SU-DHL-6 (cell line): ENCODE results near the gene UQCC5.

Source experiments
- H2AFZ ChIP-seq: fragments of 200-600 bp; sonication (generic); 2 replicates; pipeline ENCODE4 v1.6.1; 2014; ENCODE audit warnings: low read depth, mild to moderate bottlenecking, moderate library complexity, mixed read lengths, antibody characterized with exemption, low read length; ENCODE audit not compliant: severe bottlenecking
- H3F3A ChIP-seq: fragments of 200-600 bp; shearing (Covaris generic); 2 replicates; pipeline ENCODE4 v1.6.0; 2016; ENCODE audit warnings: antibody characterized with exemption, mild to moderate bottlenecking; ENCODE audit not compliant: insufficient read depth
- H3K27ac ChIP-seq: fragments of 200-600 bp; sonication (generic); 2 replicates; pipeline ENCODE4 v1.5.1; 2016; ENCODE audit warnings: low read depth, mild to moderate bottlenecking, low read length, moderate library complexity, mixed read lengths
- H3K27me3 ChIP-seq: fragments of 200-600 bp; sonication (generic), shearing (Covaris generic); 2 replicates; pipeline ENCODE4 v1.6.0; 2014; ENCODE audit warnings: mild to moderate bottlenecking, low read length
- H3K36me3 ChIP-seq: fragments of 200-600 bp; sonication (generic); 2 replicates; pipeline ENCODE4 v1.6.1; 2014; ENCODE audit warnings: mild to moderate bottlenecking, low read length, mixed read lengths
- H3K4me2 ChIP-seq: fragments of 300-600, 200-600 bp; shearing (Covaris generic), sonication (generic); 2 replicates; pipeline ENCODE4 v1.6.0; 2014; ENCODE audit warnings: low read length, low read depth, mild to moderate bottlenecking; ENCODE audit not compliant: poor library complexity, severe bottlenecking
- H3K4me3 ChIP-seq: fragments of 200-600 bp; sonication (generic); 2 replicates; pipeline ENCODE4 v1.5.1; 2014; ENCODE audit warnings: antibody characterized with exemption, low read length, mild to moderate bottlenecking, mixed read lengths; ENCODE audit not compliant: insufficient read depth, poor library complexity, severe bottlenecking
- H3K79me2 ChIP-seq: fragments of 200-600 bp; sonication (generic); 2 replicates; pipeline ENCODE4 v1.6.1; 2014; ENCODE audit warnings: mild to moderate bottlenecking, low read length, moderate library complexity; ENCODE audit not compliant: insufficient read depth
- H3K9ac ChIP-seq: fragments of 200-600 bp; sonication (generic); 2 replicates; pipeline ENCODE4 v1.7.0; 2014; ENCODE audit warnings: mild to moderate bottlenecking, low read length
- H3K9me2 ChIP-seq: fragments of 200-600 bp; sonication (generic); replicated peaks from 2 replicates; pipeline ENCODE4 v1.6.1; 2014; ENCODE audit warnings: low read length; ENCODE audit not compliant: insufficient read depth
- H3K9me3 ChIP-seq: fragments of 200-600 bp; sonication (generic); 2 replicates; pipeline ENCODE4 v1.6.1; 2014; ENCODE audit warnings: low read length, mixed read lengths; ENCODE audit not compliant: insufficient read depth
- H4K20me1 ChIP-seq: fragments of 200-600 bp; sonication (generic); 2 replicates; pipeline ENCODE4 v1.6.1; 2014; ENCODE audit warnings: low read depth, mild to moderate bottlenecking, antibody characterized with exemption, low read length, moderate library complexity, mixed read lengths
- EZH2phosphoT487 ChIP-seq: fragments of 200-600 bp; sonication (generic), shearing (Covaris generic); conservative IDR thresholded peaks from 2 replicates; pipeline ENCODE4 v1.6.1; 2018; ENCODE audit warnings: mild to moderate bottlenecking, antibody characterized with exemption, low read length, moderate library complexity, mixed read lengths
- TF ChIP-seq, protein P1 (sequence below): fragments of 200-600 bp; sonication (generic); IDR thresholded peaks from one replicate; pipeline ENCODE4 v1.5.1; 2017; ENCODE audit warnings: antibody characterized with exemption, mild to moderate bottlenecking, low read length, moderate library complexity; ENCODE audit not compliant: insufficient read depth, poor library complexity, severe bottlenecking

UQCC5 gene

DNA sequence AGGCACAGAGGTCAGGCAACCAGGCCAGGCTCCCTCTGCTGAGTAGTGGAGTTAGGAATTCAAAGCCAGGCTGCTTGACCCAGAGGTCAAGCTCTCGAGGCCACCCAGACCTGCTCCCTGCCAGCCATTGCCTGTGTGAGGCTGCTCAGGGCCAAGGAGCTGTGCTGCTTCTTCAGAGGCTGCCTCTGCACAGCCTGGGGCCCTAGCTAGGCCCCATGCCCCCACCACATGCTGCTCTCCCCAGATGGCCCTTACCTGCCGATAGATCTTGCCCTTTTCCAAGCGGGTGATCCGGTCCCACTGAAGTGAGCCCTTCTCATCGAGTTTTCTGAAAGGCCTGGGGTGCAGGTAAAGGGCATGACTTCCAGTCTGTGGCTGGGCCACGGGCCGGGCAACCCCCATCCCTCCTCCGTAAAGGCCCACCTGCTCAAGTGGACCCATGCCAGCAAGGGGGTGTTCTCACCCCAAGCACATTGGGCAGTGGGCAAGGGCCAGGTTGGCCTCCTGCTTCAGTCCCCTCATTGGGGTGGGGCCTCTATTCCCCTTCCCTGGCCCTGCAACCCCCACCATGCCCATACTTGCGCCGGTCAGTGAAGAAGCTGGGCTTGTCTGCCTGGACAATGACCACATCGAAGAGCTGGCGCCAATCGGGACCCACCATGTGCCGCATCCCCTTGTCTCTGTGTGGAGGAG lies 9.2 kb upstream of the UQCC5 start:
- Histone ChIP-seq H3K4me3 (no peak overlapping the region), H3K9ac (no peak overlapping the region), H3K27ac (no peak overlapping the region), H4K20me1 (peaks cover 4% of the 10 kb centered on the region; the same call in 1 of the 2 replicates), H3K9me2 (no peaks in the 10 kb centered on the region), H3K27me3 (no peaks in the 10 kb centered on the region), H3K9me3 (no peaks in the 10 kb centered on the region), H3K36me3 (peaks cover 4% of the 10 kb centered on the region; the same call in 1 of the 2 replicates), H3K79me2 (peaks cover 28% of the 10 kb centered on the region), H2AFZ (no peak overlapping the region), H3K4me2 (no peak overlapping the region), H3F3A (no peaks in the 10 kb centered on the region)
- no peak for TF ChIP-seq EZH2phosphoT487
- TF ChIP-seq, protein P1, sequence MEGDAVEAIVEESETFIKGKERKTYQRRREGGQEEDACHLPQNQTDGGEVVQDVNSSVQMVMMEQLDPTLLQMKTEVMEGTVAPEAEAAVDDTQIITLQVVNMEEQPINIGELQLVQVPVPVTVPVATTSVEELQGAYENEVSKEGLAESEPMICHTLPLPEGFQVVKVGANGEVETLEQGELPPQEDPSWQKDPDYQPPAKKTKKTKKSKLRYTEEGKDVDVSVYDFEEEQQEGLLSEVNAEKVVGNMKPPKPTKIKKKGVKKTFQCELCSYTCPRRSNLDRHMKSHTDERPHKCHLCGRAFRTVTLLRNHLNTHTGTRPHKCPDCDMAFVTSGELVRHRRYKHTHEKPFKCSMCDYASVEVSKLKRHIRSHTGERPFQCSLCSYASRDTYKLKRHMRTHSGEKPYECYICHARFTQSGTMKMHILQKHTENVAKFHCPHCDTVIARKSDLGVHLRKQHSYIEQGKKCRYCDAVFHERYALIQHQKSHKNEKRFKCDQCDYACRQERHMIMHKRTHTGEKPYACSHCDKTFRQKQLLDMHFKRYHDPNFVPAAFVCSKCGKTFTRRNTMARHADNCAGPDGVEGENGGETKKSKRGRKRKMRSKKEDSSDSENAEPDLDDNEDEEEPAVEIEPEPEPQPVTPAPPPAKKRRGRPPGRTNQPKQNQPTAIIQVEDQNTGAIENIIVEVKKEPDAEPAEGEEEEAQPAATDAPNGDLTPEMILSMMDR, result no peak

DNA sequence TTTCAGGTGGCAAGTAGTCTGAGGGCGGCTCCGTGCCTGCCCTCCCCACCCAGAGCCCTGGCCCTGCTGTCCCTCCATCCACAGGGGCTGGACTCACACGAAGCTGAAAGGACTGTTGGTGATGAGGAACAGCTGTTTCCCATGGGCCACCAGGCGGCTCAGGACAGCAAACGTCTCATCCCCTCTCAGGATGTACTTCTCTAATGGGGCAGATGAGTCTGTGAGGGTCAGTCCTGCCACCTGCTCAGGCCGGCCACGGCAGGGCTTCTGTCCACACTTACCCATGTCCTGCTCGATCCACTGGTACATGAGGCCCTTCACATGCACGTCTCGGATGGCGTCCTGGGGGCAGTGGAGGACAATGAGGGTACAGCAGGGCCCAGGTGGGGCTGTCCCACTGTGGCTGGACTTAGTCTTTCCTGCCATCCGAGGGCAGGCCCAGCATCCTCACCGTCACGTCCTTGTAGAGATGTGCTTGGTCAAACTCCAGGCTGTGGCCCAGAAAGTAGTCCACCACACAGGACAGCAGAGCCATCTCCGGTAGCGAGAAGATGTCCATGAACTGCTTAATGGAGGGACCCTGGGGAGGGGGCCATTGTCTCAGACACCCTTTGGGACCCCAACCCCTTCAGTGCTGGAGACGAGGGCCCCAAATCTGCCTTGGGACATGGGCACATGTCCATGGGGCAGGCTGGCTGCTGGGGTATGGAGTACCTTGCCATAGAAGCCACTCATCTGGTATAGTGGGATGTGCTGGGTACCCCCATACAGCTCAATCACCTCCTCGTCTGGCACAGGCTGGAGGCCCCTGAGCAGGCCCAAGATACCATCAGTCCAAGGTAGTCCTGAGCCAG lies 8.4 kb upstream of the UQCC5 start:
- H3K79me2 ChIP-seq, result peaks cover 36% of the 10 kb centered on the region
- no peak overlapping the region for H3K4me3 ChIP-seq
- H2AFZ ChIP-seq, result no peak overlapping the region
- no peak overlapping the region for H3K27ac ChIP-seq
- H3K9me3 ChIP-seq, result no peaks in the 10 kb centered on the region
- H3K4me2 ChIP-seq, result no peak overlapping the region
- no peaks in the 10 kb centered on the region for H3K27me3 ChIP-seq
- H4K20me1 ChIP-seq, result peaks cover 9% of the 10 kb centered on the region; the same call in 1 of the 2 replicates
- TF ChIP-seq EZH2phosphoT487, result no peak
- no peak overlapping the region for H3K9ac ChIP-seq
- H3K9me2 ChIP-seq, result no peaks in the 10 kb centered on the region
- H3F3A ChIP-seq, result no peaks in the 10 kb centered on the region
- H3K36me3 ChIP-seq, result peaks cover 4% of the 10 kb centered on the region; the same call in 1 of the 2 replicates

DNA sequence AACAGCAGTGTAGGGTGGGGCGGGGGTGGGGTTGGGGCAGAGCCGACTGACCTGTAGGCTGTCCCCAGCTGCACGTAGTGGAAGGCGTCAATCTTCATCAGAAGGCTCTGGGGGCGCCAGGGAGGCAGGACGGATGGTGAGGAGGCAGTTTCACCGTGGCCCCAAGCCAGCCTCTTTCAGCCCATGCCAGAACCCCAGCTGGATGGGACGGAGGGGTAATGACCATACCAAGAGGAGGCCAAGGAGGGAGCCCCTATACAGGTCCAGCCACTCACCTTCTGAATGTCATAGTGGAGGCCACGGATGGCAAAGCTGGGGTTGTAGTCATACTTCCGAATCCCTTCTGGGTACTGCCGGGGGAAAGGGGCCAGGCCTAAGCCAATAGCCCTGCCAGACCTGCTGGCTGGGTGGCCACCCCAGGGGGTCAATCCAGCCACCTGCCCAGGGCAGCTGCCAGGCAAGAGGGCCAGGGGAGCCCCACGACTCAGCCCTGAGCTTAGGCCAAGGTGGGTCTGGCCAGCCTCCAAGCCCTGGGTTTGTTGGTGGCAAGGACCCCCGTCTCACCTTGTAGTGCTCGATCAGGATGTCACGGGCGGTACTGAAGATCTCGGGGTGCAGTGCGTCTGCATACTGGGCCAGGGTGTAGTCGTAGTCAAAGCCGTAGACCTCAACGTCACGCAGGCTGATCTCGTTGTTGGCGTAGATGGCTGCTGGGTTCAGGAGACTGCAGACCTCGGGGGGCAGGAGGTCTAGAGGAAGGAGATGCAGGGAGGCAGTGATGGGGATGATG lies 7.6 kb upstream of the UQCC5 start:
- H3K4me2 ChIP-seq, result no peak overlapping the region
- no peaks in the 10 kb centered on the region for H3K9me3 ChIP-seq
- H4K20me1 ChIP-seq, result peaks cover 9% of the 10 kb centered on the region; the same call in 1 of the 2 replicates
- no peaks in the 10 kb centered on the region for H3K9me2 ChIP-seq
- no peak overlapping the region for H2AFZ ChIP-seq
- H3K9ac ChIP-seq, result no peak overlapping the region
- TF ChIP-seq, protein P1, result no peak
- TF ChIP-seq EZH2phosphoT487, result no peak
- no peaks in the 10 kb centered on the region for H3F3A ChIP-seq
- peaks cover 4% of the 10 kb centered on the region; the same call in 1 of the 2 replicates for H3K36me3 ChIP-seq
- H3K27me3 ChIP-seq, result no peaks in the 10 kb centered on the region
- no peak overlapping the region for H3K27ac ChIP-seq
- H3K4me3 ChIP-seq, result no peak overlapping the region
- H3K79me2 ChIP-seq, result peaks cover 40% of the 10 kb centered on the region
